Glutamatergic neuron (in vitro differentiated cells): ENCODE results near the gene SGSM2. TPM values are rescaled to one million over a fixed set of nuclear protein-coding genes. Genes with fewer than 3 reads are reported as not detected.

Source experiments
- DNase-seq: peaks from one replicate; pipeline ENCODE4 v3.0.0; 2022
- H3K27ac Mint-ChIP-seq: one replicate; pipeline ENCODE4 v1.8.0; 2020; ENCODE audit warnings: mild to moderate bottlenecking, mixed read lengths, inconsistent platforms; ENCODE audit not compliant: unreplicated experiment
- H3K27me3 Mint-ChIP-seq: one replicate; pipeline ENCODE4 v1.8.0; 2020; ENCODE audit warnings: mild to moderate bottlenecking, moderate library complexity, mixed read lengths, inconsistent platforms; ENCODE audit not compliant: unreplicated experiment
- H3K36me3 Mint-ChIP-seq: one replicate; pipeline ENCODE4 v1.8.0; 2020; ENCODE audit warnings: mild to moderate bottlenecking, mixed read lengths, inconsistent platforms; ENCODE audit not compliant: unreplicated experiment
- H3K4me1 Mint-ChIP-seq: one replicate; pipeline ENCODE4 v1.8.0; 2020; ENCODE audit warnings: mild to moderate bottlenecking, low read depth, mixed read lengths, inconsistent platforms; ENCODE audit not compliant: unreplicated experiment
- H3K4me3 Mint-ChIP-seq: one replicate; pipeline ENCODE4 v1.8.0; 2020; ENCODE audit warnings: mild to moderate bottlenecking, mixed read lengths, inconsistent platforms; ENCODE audit not compliant: unreplicated experiment
- H3K9me3 Mint-ChIP-seq: one replicate; pipeline ENCODE4 v1.8.0; 2020; ENCODE audit warnings: mild to moderate bottlenecking, moderate library complexity, mixed read lengths, inconsistent platforms; ENCODE audit not compliant: unreplicated experiment
- total RNA-seq: library from RNA; stranded (reverse); fragmentation: NEBNext Ultra II Directional; extraction: Animal tissue kit (Norgen Biotek cat#: 25700); gene quantifications from one replicate; pipeline ENCODE4 v1.2.1, GENCODE V29; 2021; ENCODE audit not compliant: unreplicated experiment
- TF ChIP-seq, protein P1 (sequence below): fragments of 200-600 bp; sonication (generic); IDR thresholded peaks from one replicate; pipeline ENCODE4 v1.5.0; 2021; ENCODE audit not compliant: partially characterized antibody, unreplicated experiment

SGSM2 gene
- total RNA-seq, 1 donor from 2014 or later: 111 TPM

DNA sequence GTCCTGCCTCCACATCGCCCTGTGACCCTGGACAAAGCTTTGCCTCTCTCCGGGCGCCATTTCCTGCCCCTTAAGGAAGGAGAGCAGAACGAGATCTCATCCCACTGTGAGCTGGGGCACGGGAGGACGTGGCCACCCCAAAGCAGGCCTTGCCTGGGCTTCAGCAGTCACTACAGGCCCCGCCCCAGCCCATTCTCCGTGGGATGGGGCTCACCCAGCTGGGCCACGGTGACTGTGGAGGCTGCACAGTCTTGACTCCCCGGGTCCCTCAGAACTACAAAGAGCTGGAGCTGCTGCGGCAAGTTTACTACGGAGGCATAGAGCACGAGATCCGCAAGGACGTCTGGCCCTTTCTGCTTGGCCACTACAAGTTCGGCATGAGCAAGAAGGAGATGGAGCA, 35.4 kb downstream of the SGSM2 start:
- TF ChIP-seq, protein P1, sequence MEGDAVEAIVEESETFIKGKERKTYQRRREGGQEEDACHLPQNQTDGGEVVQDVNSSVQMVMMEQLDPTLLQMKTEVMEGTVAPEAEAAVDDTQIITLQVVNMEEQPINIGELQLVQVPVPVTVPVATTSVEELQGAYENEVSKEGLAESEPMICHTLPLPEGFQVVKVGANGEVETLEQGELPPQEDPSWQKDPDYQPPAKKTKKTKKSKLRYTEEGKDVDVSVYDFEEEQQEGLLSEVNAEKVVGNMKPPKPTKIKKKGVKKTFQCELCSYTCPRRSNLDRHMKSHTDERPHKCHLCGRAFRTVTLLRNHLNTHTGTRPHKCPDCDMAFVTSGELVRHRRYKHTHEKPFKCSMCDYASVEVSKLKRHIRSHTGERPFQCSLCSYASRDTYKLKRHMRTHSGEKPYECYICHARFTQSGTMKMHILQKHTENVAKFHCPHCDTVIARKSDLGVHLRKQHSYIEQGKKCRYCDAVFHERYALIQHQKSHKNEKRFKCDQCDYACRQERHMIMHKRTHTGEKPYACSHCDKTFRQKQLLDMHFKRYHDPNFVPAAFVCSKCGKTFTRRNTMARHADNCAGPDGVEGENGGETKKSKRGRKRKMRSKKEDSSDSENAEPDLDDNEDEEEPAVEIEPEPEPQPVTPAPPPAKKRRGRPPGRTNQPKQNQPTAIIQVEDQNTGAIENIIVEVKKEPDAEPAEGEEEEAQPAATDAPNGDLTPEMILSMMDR: no peak
- H3K4me3 Mint-ChIP-seq: no peak overlapping the region
- no peaks in the 10 kb centered on the region for H3K36me3 Mint-ChIP-seq
- peaks cover 4% of the 10 kb centered on the region for H3K9me3 Mint-ChIP-seq
- no peaks in the 10 kb centered on the region for H3K4me1 Mint-ChIP-seq
- H3K27me3 Mint-ChIP-seq: peaks cover 4% of the 10 kb centered on the region
- no peak overlapping the region for H3K27ac Mint-ChIP-seq
- DNase-seq: no peak

DNA sequence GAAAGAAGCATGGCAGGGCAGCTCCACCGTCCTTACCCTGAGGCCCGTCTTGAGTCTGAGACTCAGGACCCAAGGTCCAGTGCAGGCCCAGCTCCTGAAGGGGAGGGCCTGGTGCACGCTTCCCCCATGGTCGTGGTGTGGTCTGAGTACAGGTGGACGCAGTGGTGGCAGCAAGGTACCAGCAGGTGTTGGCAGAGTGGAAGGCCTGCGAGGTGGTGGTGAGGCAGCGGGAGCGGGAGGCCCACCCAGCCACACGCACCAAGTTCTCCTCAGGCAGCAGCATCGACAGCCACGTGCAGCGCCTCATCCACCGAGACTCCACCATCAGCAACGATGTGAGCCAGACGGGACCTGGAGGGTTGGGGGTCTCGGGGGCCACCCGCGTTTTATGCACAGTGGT, 35.9 kb downstream of the SGSM2 start:
- TF ChIP-seq, protein P1: no peak
- no peak overlapping the region for H3K27ac Mint-ChIP-seq
- no peak for DNase-seq
- no peaks in the 10 kb centered on the region for H3K36me3 Mint-ChIP-seq
- H3K27me3 Mint-ChIP-seq: peaks cover 4% of the 10 kb centered on the region
- no peak overlapping the region for H3K4me3 Mint-ChIP-seq
- peaks cover 4% of the 10 kb centered on the region for H3K9me3 Mint-ChIP-seq
- no peaks in the 10 kb centered on the region for H3K4me1 Mint-ChIP-seq

DNA sequence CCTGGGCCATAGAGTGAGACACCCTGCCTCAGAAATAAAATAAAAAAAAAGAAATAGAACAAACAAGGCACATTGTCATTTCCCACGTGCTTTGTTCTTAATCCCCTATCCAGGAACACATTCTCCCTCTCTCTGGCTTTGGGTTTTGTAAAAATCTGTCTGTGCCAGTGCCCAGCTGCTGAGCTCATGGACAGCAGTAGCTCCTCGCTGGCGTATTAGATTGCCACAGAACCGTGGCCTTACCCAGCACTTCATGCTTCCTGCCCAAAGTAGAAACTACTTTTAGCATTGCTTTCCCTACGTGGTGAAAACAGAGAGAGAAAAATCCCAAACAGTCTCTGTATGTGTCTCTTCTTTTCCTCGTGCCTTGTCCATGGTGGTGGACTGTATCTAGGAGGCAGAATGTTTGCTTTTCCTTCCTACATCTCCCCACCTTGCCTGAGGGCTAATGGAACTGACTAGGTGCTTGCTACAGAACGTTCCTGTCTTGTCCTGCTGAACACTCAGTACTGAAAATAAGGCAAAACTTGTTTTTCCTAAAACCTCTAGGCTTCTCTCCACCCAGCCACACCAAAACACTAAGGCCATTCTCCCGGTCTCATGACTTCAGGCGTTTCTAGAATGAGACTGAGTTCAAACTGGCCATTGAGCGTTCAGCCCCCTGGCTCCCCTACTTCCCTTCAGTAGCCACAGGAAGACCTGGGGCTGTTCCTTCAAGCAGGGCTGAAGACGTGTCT, 37.4 kb downstream of the SGSM2 start:
- DNase-seq: no peak
- Mint-ChIP-seq H3K36me3 (no peaks in the 10 kb centered on the region), H3K27ac (no peak overlapping the region), H3K4me3 (no peak overlapping the region), H3K9me3 (peaks cover 6% of the 10 kb centered on the region), H3K27me3 (peaks cover 2% of the 10 kb centered on the region), H3K4me1 (peaks cover 8% of the 10 kb centered on the region)
- TF ChIP-seq, protein P1: no peak

DNA sequence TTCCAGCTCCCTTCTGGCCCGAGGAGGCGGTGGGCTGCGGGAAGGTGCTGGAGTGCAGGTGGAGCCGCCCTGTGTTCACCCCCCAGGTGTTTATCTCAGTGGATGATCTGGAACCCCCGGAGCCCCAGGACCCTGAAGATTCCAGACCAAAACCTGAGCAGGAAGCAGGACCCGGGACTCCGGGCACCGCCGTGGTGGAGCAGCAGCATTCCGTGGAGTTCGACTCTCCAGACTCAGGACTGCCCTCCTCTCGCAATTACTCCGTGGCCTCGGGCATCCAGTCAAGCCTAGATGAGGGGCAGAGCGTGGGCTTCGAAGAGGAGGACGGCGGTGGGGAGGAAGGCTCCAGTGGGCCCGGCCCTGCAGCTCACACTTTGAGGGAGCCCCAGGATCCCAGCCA, 38.1 kb downstream of the SGSM2 start:
- peaks cover 11% of the 10 kb centered on the region for H3K4me1 Mint-ChIP-seq
- peaks cover 2% of the 10 kb centered on the region for H3K27me3 Mint-ChIP-seq
- H3K9me3 Mint-ChIP-seq: peaks cover 11% of the 10 kb centered on the region
- TF ChIP-seq, protein P1: no peak
- DNase-seq: no peak
- no peak overlapping the region for H3K4me3 Mint-ChIP-seq
- H3K27ac Mint-ChIP-seq: no peak overlapping the region
- H3K36me3 Mint-ChIP-seq: no peaks in the 10 kb centered on the region

DNA sequence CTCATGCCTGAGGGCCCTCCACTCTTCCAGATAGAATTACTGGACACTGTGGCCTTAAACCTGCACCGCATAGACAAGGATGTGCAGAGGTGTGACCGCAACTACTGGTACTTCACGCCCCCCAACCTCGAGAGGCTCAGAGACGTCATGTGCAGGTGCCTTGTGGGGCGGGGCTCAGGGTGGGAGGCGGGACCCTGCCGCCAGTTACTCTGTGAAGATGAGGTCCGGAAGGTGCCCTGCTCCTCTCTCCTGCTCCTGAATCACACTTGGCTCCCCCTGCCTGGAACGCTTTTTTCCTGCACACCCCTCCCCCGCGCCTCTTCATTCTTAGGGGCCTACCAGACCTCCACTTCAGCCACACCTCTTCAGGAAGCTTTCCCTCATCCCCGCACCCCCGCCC, 38.8 kb downstream of the SGSM2 start:
- Mint-ChIP-seq H3K4me3 (no peak overlapping the region), H3K27ac (no peak overlapping the region), H3K27me3 (peaks cover 2% of the 10 kb centered on the region), H3K9me3 (peaks cover 14% of the 10 kb centered on the region), H3K36me3 (no peaks in the 10 kb centered on the region), H3K4me1 (peaks cover 11% of the 10 kb centered on the region)
- DNase-seq: no peak
- TF ChIP-seq, protein P1: no peak
